Stimulated activated naive CD8-positive, alpha-beta T cell treated with anti-CD3 and anti-CD28 coated beads, Interleukin-15, Interleukin-2, amounts not matched to agents 100 ng/mL and 50 ng/mL, for 24 hours (primary cell): Measurements from ENCODE around the gene PRMT1.
"Not testable (repeated sequence)": the region's sequence is repeated elsewhere in the genome, so short reads cannot be mapped to it uniquely, and the experiment has no call there.

Experiments
- H3K27ac Mint-ChIP-seq: one replicate; pipeline ENCODE4 v1.8.0; 2021; ENCODE audit warnings: mild to moderate bottlenecking, mixed read lengths
- H3K27me3 Mint-ChIP-seq: one replicate; pipeline ENCODE4 v1.8.0; 2021; ENCODE audit warnings: mixed read lengths
- H3K36me3 Mint-ChIP-seq: one replicate; pipeline ENCODE4 v1.8.0; 2021; ENCODE audit warnings: low read depth, mixed read lengths
- H3K4me1 Mint-ChIP-seq: one replicate; pipeline ENCODE4 v1.8.0; 2021; ENCODE audit warnings: low read depth, mixed read lengths
- H3K4me3 Mint-ChIP-seq: one replicate; pipeline ENCODE4 v1.8.0; 2021; ENCODE audit warnings: mild to moderate bottlenecking, mixed read lengths
- H3K9me3 Mint-ChIP-seq: one replicate; pipeline ENCODE4 v1.8.0; 2021; ENCODE audit warnings: mixed read lengths

PRMT1 gene

GRCh38 chr19:49677231-49677900 is at the start of gene PRMT1:
TSS of gene PRMT1 (plus strand) at chr19:49677271. CDS start at chr19:49677281, 10 bp downstream.
- peaks cover 32% of the 10 kb centered on the region for H3K36me3 Mint-ChIP-seq
- H3K4me1 Mint-ChIP-seq, result peaks cover 43% of the 10 kb centered on the region
- H3K27me3 Mint-ChIP-seq, result no peaks in the 10 kb centered on the region
- H3K9me3 Mint-ChIP-seq, result no peaks in the 10 kb centered on the region
- H3K27ac Mint-ChIP-seq, result peak within 1 kb of the TSS; percentile 100
- H3K4me3 Mint-ChIP-seq, result peak within 1 kb of the TSS; percentile 98

- Mint-ChIP-seq H3K9me3 (no peaks in the 10 kb centered on the region), H3K4me1 (no peaks in the 10 kb centered on the region), H3K27ac (peak overlapping the region; percentile 50), H3K27me3 (no peaks in the 10 kb centered on the region), H3K4me3 (no peak overlapping the region), H3K36me3 (peaks cover 6% of the 10 kb centered on the region)
Measured at GRCh38 chr19:49629659-49630058, 47.4 kb upstream of the PRMT1 start.

DNA sequence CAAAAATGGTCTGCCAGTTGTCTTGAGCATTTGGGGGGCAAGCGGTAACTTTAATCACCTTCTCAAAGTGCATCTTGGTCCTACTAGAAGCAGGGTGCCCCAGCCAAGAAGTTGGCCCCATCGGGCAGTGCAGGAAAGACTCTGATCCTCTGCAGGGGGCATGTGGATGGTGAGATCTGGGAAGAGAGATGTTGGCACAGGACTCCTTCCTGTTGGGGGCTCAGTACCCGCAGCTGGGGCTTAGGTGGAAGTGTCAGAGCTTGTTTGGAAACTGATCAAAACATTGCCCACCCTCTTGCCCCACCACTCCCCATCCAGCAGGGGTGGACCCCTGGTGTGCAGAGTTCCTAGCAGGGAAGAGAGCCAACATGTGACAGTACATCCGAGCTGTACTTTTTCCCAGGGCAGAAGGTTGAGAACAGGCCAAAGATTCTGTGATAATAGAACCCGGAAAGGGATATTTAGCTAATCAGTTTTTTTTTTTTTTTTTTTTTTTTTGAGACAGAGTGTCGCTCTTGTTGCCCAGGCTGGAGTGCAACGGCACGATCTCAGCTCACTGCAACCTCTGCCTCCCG is 46.0 kb upstream of the PRMT1 start:
- Mint-ChIP-seq H3K9me3 (no peaks in the 10 kb centered on the region), H3K4me1 (no peaks in the 10 kb centered on the region), H3K4me3 (no peak overlapping the region), H3K27me3 (no peaks in the 10 kb centered on the region), H3K27ac (peak overlapping the region; percentile 0), H3K36me3 (peaks cover 6% of the 10 kb centered on the region)

- Mint-ChIP-seq H3K4me3 (no peak overlapping the region), H3K36me3 (peaks cover 6% of the 10 kb centered on the region), H3K27me3 (no peaks in the 10 kb centered on the region), H3K27ac (no peak overlapping the region), H3K4me1 (no peaks in the 10 kb centered on the region), H3K9me3 (no peaks in the 10 kb centered on the region)
Measured at GRCh38 chr19:49631610-49632192, 45.4 kb upstream of the PRMT1 start.

DNA sequence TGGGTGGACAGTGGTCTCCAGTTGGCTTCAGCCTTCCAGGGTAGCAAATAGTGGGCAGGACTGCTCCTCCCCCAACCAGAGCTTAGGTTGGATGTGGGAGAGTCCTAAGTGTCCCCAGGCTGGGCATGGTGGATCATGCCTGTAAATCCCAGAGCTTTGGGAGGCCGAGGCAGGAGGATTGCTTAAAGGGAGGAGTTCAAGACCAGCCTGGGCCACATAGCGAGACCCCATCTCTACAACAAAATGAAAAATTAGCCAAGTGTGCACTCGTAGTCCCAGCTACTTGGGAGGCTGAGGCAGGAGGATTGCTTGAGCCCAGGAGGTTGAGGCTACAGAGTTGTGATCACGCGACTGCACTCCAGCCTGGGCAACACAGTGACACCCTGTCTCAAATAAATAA is 44.5 kb upstream of the PRMT1 start:
- Mint-ChIP-seq H3K4me1 (peaks cover under 1% of the 10 kb centered on the region), H3K36me3 (peaks cover 5% of the 10 kb centered on the region), H3K27ac (no peak overlapping the region), H3K4me3 (no peak overlapping the region), H3K9me3 (no peaks in the 10 kb centered on the region), H3K27me3 (no peaks in the 10 kb centered on the region)

GRCh38 chr19:49633273-49633672 is 43.8 kb upstream of the PRMT1 start:
- not testable (repeated sequence) for H3K4me3 Mint-ChIP-seq, H3K4me1 Mint-ChIP-seq, H3K9me3 Mint-ChIP-seq, H3K27me3 Mint-ChIP-seq, H3K27ac Mint-ChIP-seq, H3K36me3 Mint-ChIP-seq

- Mint-ChIP-seq H3K27ac (no peak overlapping the region), H3K27me3 (no peaks in the 10 kb centered on the region), H3K36me3 (no peaks in the 10 kb centered on the region), H3K4me3 (no peak overlapping the region), H3K4me1 (peaks cover 19% of the 10 kb centered on the region), H3K9me3 (no peaks in the 10 kb centered on the region)
Measured at GRCh38 chr19:49635530-49636232, 41.4 kb upstream of the PRMT1 start.

DNA sequence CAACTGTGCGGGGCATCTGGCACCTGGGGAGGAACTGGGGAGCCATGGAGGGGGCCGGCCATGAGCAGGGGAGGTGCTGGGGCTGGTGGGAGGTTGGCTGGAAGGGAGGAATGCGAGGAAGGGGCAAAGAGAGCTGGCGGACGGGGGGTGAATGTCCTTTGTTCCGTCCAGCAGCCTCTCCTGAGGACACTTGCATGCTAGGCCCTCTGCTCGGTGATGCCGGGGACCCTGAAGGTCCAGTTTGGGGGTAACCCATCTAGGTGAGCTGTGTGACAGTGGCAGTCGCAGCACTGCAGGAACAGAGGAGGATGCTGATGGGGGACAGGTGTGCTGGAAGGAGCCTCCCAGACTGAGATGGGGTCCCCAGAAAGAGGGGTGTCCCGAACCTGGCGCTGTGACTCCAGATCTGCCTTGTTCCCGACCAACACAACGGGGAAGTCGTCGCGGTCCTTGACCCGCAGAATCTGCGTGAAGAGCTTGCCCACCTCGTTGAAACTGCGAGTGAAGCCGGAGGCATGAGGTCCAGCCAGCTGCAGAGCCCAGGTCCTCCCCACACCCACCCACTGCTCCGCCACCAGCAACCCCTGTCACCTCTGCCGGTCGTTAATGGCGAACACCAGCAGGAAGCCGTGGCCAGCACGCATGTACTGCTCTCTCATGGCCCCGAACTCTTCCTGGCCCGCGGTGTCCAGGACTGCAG is 40.7 kb upstream of the PRMT1 start:
- H3K36me3 Mint-ChIP-seq, result no peaks in the 10 kb centered on the region
- no peaks in the 10 kb centered on the region for H3K27me3 Mint-ChIP-seq
- no peak overlapping the region for H3K4me3 Mint-ChIP-seq
- no peaks in the 10 kb centered on the region for H3K9me3 Mint-ChIP-seq
- peaks cover 24% of the 10 kb centered on the region for H3K4me1 Mint-ChIP-seq
- H3K27ac Mint-ChIP-seq, result no peak overlapping the region

DNA sequence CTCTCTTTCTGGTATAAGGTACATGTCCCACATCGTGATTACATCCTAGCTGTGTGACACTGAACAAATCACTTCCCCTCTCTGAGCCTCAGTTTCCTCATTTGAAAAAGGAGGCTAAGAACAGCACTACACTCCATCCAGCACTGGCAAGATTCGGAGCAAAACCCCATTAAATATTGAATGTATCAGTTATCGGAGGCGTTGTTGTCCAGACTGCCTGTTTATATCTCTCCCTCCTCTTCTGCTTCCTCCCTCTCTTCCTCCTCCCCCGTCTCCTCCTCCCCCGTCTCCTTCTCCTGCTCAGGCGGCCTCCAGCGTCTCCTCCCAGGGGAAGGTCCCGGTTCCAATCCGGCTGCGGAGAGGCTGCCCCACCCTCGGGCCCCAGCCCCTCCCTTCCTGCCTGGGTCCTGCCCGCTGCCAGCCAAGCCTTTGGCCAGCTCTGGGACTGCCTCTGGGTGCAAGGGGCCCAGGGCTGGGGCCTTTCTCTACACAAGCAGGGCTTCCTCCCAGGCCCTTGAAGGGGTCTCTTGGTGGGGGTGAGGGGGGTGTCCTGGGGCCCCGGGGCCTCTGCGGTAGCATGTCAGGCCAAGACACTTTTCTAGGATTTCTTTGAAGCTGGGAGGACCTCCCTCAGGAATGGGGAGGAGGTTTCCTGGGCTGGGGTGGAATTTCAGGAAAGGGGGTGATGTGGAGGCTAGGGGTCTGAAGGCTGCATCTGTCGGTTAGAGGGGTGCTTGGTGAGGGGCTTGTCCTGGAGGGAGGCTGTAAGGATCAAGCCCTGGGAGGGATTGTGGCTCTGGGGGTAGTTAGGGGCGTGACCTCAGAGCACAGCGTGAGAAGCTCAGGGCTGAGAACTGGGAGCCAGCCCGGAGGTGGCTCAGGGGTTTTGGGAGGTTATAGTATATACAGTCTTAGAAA is 39.0 kb upstream of the PRMT1 start:
- no peak overlapping the region for H3K4me3 Mint-ChIP-seq
- no peaks in the 10 kb centered on the region for H3K9me3 Mint-ChIP-seq
- no peaks in the 10 kb centered on the region for H3K27me3 Mint-ChIP-seq
- peaks cover 35% of the 10 kb centered on the region for H3K4me1 Mint-ChIP-seq
- no peaks in the 10 kb centered on the region for H3K36me3 Mint-ChIP-seq
- no peak overlapping the region for H3K27ac Mint-ChIP-seq

DNA sequence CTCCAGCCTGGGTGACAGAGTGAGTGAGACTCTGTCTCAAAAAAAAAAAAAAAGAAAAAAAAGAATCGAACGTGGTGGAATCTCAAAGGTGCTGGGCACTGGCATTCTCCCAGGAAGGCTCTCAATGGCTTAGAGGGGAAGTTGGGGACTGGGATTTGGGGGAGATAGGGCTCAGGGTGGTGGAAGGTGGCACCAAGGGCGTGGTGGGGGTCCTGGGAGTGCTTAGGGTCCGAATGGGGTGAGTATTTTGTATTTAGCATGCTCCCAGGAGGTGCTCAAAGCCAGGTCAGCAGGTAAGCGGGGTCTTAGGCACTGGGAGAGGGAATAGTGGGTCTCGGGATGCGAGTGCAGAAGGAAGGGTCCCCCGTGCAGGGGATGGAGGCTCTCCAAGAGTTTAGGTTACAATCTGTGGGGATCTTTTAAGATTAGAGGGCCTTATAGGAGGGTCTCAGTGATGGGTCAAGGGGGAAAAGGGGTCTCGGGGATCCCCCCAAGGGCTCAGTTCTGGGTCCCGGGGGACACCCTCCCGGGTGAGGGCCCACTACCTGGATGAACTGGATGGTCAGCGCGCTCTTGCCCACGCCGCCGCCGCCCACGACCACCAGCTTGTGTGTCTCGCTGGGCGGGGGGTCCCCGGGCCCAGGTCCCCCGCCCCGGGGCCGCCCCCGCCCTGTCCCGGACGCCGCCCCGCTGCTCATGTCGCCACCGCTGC is 37.5 kb upstream of the PRMT1 start:
- Mint-ChIP-seq H3K27me3 (no peaks in the 10 kb centered on the region), H3K27ac (no peak overlapping the region), H3K9me3 (no peaks in the 10 kb centered on the region), H3K4me3 (peak overlapping the region; percentile 98), H3K36me3 (no peaks in the 10 kb centered on the region), H3K4me1 (peaks cover 50% of the 10 kb centered on the region)

GRCh38 chr19:49640113-49640898 is 36.8 kb upstream of the PRMT1 start, which contains the start of gene RRAS:
TSS of gene RRAS (minus strand) at chr19:49640143. CDS start at chr19:49640098, 45 bp downstream.
- H3K27ac Mint-ChIP-seq, result peak within 1 kb of the TSS; percentile 99
- H3K9me3 Mint-ChIP-seq, result no peaks in the 10 kb centered on the region
- H3K36me3 Mint-ChIP-seq, result no peaks in the 10 kb centered on the region
- peak within 1 kb of the TSS; percentile 98 for H3K4me3 Mint-ChIP-seq
- H3K4me1 Mint-ChIP-seq, result peaks cover 52% of the 10 kb centered on the region
- no peaks in the 10 kb centered on the region for H3K27me3 Mint-ChIP-seq

- Mint-ChIP-seq H3K9me3 (no peaks in the 10 kb centered on the region), H3K4me1 (peaks cover 52% of the 10 kb centered on the region), H3K36me3 (peaks cover 4% of the 10 kb centered on the region), H3K27me3 (no peaks in the 10 kb centered on the region), H3K4me3 (peak within 1 kb of the TSS; percentile 98), H3K27ac (peak within 1 kb of the TSS; percentile 99)
Measured at GRCh38 chr19:49641688-49642491, 35.2 kb upstream of the PRMT1 start, which contains the start of gene SCAF1. TSS of gene SCAF1 (plus strand) at chr19:49642209. CDS start at chr19:49645027, 2,818 bp downstream.
